Thyroid gland (tissue), 4 donors: ENCODE measurements around the gene DNAH12.
"Not testable (repeated sequence)": the region's sequence is repeated elsewhere in the genome, so short reads cannot be mapped to it uniquely, and the experiment has no call there.

ENCODE experiments used
- POLR2A ChIP-seq, 2 donors: fragments of 450-650 bp; IDR thresholded peaks; one replicate each; pipeline ENCODE4 v1.6.1; 2017; ENCODE audit warnings: antibody characterized with exemption in 2 of 2, mild to moderate bottlenecking in 2 of 2, moderate library complexity in 1 of 2
- TF ChIP-seq, protein P1 (sequence below), 6 experiments: fragments of 200-600 bp in 3 of 6; fragments of 450-650 bp in 3 of 6; sonication (generic) in 3 of 6; IDR thresholded peaks; one replicate each; pipeline ENCODE4 v1.5.1; 2016 to 2019; ENCODE audit warnings: antibody characterized with exemption in 6 of 6, mild to moderate bottlenecking in 2 of 6, inconsistent platforms in 1 of 6, moderate library complexity in 1 of 6

- TF ChIP-seq, protein P1, sequence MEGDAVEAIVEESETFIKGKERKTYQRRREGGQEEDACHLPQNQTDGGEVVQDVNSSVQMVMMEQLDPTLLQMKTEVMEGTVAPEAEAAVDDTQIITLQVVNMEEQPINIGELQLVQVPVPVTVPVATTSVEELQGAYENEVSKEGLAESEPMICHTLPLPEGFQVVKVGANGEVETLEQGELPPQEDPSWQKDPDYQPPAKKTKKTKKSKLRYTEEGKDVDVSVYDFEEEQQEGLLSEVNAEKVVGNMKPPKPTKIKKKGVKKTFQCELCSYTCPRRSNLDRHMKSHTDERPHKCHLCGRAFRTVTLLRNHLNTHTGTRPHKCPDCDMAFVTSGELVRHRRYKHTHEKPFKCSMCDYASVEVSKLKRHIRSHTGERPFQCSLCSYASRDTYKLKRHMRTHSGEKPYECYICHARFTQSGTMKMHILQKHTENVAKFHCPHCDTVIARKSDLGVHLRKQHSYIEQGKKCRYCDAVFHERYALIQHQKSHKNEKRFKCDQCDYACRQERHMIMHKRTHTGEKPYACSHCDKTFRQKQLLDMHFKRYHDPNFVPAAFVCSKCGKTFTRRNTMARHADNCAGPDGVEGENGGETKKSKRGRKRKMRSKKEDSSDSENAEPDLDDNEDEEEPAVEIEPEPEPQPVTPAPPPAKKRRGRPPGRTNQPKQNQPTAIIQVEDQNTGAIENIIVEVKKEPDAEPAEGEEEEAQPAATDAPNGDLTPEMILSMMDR (IDR thresholded peaks at IDR 0.05), result not testable (repeated sequence)
- TF ChIP-seq POLR2A (IDR thresholded peaks at IDR 0.05), result not testable (repeated sequence)
Observed at GRCh38 chr3:57438460-57438859, 105.7 kb downstream of the DNAH12 start.
